HCT116 (cell line): ENCODE measurements around the gene KRT39.

Experiments used
- EZH2phosphoT487 ChIP-seq: fragments of 200-600 bp; IDR thresholded peaks from 2 replicates; pipeline ENCODE4 v1.6.1; 2018; ENCODE audit warnings: antibody characterized with exemption, borderline replicate concordance
- JUND ChIP-seq: IDR thresholded peaks from 2 replicates; pipeline ENCODE4 v1.6.1; 2012
- POLR2A ChIP-seq: IDR thresholded peaks from 2 replicates; pipeline ENCODE4 v1.7.0; 2011; ENCODE audit warnings: borderline replicate concordance; ENCODE audit not compliant: insufficient read depth, insufficient read length; ENCODE audit errors: extremely low read depth
- POLR2AphosphoS5 ChIP-seq: IDR thresholded peaks from 2 replicates; pipeline ENCODE4 v1.6.1; 2011; ENCODE audit warnings: mild to moderate bottlenecking, low read depth, low read length, moderate library complexity
- RAD21 ChIP-seq: IDR thresholded peaks from 2 replicates; pipeline ENCODE4 v1.6.1; 2012; ENCODE audit warnings: low read depth, mild to moderate bottlenecking
- YY1 ChIP-seq: IDR thresholded peaks from 2 replicates; pipeline ENCODE4 v1.6.1; 2011; ENCODE audit warnings: low read length, low read depth, moderate library complexity, mild to moderate bottlenecking; ENCODE audit not compliant: insufficient replicate concordance; ENCODE audit errors: extremely low read depth
- ZFX ChIP-seq: fragments of 450-650 bp; IDR thresholded peaks from 2 replicates; pipeline ENCODE4 v1.6.1; 2017
- TF ChIP-seq, protein P1 (sequence below), 3 experiments: fragments of 200-600 bp in 1 of 3; sonication (generic) in 1 of 3; IDR thresholded peaks in 2 of 3; conservative IDR thresholded peaks in 1 of 3; 2 replicates each; pipeline ENCODE4 v1.5.1; 2012 to 2017; ENCODE audit warnings: low read depth in 2 of 3, low read length in 2 of 3, antibody characterized with exemption in 1 of 3, borderline replicate concordance in 1 of 3, control low read depth in 1 of 3, mild to moderate bottlenecking in 1 of 3, mixed read lengths in 1 of 3, mixed run types in 1 of 3, moderate library complexity in 1 of 3; ENCODE audit not compliant: insufficient read depth in 1 of 3
- TF ChIP-seq, protein P2 (sequence below): IDR thresholded peaks from 2 replicates; pipeline ENCODE4 v1.6.1; 2012

DNA sequence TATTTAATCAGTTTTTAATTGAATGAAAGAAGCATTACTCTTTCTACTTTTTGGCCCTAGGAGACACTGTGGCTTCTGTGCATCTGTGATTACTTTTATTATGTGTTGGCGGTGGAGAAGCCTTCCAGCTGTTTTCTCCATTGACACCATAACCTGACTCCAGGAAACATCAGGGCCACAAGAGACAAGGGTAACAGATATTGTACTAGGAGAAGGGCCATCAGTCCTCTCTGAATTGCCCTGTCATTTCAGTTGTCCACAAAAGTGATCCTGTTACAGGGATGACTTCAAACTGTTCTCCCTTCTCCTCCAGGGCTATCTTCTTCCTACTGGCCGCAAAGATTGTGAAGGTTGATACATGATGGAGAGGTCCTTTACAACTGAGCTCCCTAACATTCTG, 14.6 kb downstream of the KRT39 start:
- no peak for TF ChIP-seq EZH2phosphoT487
- TF ChIP-seq YY1 = no peak
- TF ChIP-seq, protein P1, sequence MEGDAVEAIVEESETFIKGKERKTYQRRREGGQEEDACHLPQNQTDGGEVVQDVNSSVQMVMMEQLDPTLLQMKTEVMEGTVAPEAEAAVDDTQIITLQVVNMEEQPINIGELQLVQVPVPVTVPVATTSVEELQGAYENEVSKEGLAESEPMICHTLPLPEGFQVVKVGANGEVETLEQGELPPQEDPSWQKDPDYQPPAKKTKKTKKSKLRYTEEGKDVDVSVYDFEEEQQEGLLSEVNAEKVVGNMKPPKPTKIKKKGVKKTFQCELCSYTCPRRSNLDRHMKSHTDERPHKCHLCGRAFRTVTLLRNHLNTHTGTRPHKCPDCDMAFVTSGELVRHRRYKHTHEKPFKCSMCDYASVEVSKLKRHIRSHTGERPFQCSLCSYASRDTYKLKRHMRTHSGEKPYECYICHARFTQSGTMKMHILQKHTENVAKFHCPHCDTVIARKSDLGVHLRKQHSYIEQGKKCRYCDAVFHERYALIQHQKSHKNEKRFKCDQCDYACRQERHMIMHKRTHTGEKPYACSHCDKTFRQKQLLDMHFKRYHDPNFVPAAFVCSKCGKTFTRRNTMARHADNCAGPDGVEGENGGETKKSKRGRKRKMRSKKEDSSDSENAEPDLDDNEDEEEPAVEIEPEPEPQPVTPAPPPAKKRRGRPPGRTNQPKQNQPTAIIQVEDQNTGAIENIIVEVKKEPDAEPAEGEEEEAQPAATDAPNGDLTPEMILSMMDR (IDR thresholded peaks at IDR 0.05 in 2 of 3, conservative IDR thresholded peaks at IDR 0.05 in 1 of 3; ENCODE audit: borderline replicate concordance in 1 of 3, insufficient read depth in 1 of 3, low read depth in 2 of 3, low read length in 2 of 3) = no peak
- TF ChIP-seq POLR2A = no peak
- TF ChIP-seq JUND = no peak
- no peak for TF ChIP-seq RAD21
- TF ChIP-seq ZFX = no peak
- TF ChIP-seq POLR2AphosphoS5 = peak; percentile 7; the same call in 1 of the 2 replicates
- TF ChIP-seq, protein P2, sequence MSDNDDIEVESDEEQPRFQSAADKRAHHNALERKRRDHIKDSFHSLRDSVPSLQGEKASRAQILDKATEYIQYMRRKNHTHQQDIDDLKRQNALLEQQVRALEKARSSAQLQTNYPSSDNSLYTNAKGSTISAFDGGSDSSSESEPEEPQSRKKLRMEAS = no peak
